WERI-Rb-1 (cell line): ENCODE measurements around the gene TMEM239.

Source experiments
- DNase-seq: peaks from one replicate; pipeline ENCODE4 v3.0.0-alpha.2; 2020
- H3K27ac ChIP-seq: fragments of 250-450 bp; sonication (Bioruptor Pico); 2 replicates; pipeline ENCODE4 v1.5.1; 2020; ENCODE audit warnings: mild to moderate bottlenecking, moderate library complexity
- H3K27me3 ChIP-seq: fragments of 250-450 bp; sonication (Bioruptor Pico); 2 replicates; pipeline ENCODE4 v1.5.1; 2021; ENCODE audit warnings: mild to moderate bottlenecking, low read depth, moderate library complexity; ENCODE audit not compliant: insufficient read depth, severe bottlenecking
- H3K36me3 ChIP-seq: fragments of 250-450 bp; sonication (Bioruptor Pico); 2 replicates; pipeline ENCODE4 v1.5.1; 2020; ENCODE audit warnings: mild to moderate bottlenecking, moderate library complexity
- H3K4me3 ChIP-seq: 2 replicates; pipeline ENCODE4 v1.5.1; 2011; ENCODE audit warnings: low read depth, mild to moderate bottlenecking, control low read depth, low read length
- H3K9me3 ChIP-seq: fragments of 250-450 bp; sonication (Bioruptor Pico); 2 replicates; pipeline ENCODE4 v1.5.1; 2021; ENCODE audit warnings: mild to moderate bottlenecking, moderate library complexity; ENCODE audit not compliant: severe bottlenecking
- TF ChIP-seq, protein P1 (sequence below): IDR thresholded peaks from 2 replicates; pipeline ENCODE4 v1.5.1; 2011; ENCODE audit warnings: low read depth, mild to moderate bottlenecking, control low read depth, inconsistent platforms, low read length

The TMEM239 gene

DNA sequence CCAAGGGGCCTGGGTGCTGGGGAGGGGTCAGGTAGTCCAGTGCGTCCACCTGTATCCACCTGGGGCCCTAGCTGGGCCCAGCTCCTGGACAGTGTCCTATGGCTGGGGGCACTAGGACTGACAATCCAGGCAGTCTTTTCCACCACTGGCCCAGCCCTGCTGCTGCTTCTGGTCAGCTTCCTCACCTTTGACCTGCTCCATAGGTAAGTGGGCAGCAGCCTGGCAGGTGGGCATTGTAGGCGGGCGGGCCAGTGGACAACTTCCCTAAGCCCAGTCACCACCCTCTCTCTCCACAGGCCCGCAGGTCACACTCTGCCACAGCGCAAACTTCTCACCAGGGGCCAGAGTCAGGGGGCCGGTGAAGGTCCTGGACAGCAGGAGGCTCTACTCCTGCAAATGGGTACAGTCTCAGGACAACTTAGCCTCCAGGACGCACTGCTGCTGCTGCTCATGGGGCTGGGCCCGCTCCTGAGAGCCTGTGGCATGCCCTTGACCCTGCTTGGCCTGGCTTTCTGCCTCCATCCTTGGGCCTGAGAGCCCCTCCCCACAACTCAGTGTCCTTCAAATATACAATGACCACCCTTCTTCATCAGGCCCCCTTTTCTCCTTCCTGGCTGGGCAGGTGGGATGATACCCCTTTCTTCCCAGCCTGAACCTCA lies 793 bp upstream of the TMEM239 start:
- TF ChIP-seq, protein P1, sequence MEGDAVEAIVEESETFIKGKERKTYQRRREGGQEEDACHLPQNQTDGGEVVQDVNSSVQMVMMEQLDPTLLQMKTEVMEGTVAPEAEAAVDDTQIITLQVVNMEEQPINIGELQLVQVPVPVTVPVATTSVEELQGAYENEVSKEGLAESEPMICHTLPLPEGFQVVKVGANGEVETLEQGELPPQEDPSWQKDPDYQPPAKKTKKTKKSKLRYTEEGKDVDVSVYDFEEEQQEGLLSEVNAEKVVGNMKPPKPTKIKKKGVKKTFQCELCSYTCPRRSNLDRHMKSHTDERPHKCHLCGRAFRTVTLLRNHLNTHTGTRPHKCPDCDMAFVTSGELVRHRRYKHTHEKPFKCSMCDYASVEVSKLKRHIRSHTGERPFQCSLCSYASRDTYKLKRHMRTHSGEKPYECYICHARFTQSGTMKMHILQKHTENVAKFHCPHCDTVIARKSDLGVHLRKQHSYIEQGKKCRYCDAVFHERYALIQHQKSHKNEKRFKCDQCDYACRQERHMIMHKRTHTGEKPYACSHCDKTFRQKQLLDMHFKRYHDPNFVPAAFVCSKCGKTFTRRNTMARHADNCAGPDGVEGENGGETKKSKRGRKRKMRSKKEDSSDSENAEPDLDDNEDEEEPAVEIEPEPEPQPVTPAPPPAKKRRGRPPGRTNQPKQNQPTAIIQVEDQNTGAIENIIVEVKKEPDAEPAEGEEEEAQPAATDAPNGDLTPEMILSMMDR: no peak
- DNase-seq: no peak
- Histone ChIP-seq H3K36me3 (no peaks in the 10 kb centered on the region), H3K27me3 (no peaks in the 10 kb centered on the region), H3K27ac (peak overlapping the region; percentile 74), H3K9me3 (peaks cover 10% of the 10 kb centered on the region), H3K4me3 (peak overlapping the region; percentile 4; the same call in 1 of the 2 replicates)

DNA sequence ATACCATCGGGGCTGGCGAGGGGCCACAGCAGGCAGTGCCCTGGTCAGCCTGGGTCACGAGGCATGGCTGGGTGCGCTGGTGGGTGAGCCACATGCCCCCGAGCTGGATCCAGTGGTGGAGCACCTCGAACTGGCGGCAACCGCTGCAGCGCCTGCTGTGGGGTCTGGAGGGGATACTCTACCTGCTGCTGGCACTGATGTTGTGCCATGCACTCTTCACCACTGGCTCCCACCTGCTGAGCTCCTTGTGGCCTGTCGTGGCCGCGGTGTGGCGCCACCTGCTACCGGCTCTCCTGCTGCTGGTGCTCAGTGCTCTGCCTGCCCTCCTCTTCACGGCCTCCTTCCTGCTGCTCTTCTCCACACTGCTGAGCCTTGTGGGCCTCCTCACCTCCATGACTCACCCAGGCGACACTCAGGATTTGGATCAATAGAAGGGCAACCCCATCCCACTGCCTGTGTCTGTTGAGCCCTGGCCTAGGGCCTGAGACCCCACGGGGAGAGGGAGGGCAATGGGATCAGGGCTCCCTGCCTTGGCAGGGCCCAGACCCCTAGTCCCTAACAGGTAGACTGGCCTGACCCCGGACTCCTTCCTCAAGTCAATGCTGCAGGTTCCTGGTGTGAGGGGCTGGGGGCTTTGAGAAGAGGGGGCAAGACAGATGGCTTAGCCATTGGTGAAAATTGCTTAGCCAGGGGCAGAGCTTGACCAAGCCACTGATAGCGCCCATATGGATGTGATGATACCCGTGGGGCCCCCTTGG lies 598 bp downstream of the TMEM239 start:
- H3K27ac ChIP-seq: no peak overlapping the region
- DNase-seq: no peak

DNA sequence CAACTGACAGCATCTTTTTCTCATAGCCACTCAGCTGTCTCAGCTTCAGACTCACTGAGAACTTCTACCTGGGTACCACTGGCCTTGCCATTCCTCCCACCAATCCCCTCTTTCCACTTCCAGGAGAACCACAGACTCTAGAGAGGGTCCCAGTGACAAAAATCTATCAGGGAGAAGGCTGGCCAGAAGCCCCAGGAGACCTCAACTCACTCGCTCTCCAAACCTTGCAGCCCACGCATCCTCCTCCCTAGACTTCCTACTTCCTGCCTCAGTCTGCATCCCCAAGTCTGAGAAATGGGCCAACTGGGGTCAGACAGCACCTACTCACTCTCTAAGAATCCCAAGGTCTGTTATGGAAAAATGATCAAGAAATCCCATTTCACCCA lies 1.2 kb downstream of the TMEM239 start:
- H3K27ac ChIP-seq: no peak overlapping the region
- DNase-seq: no peak
- no peaks in the 10 kb centered on the region for H3K27me3 ChIP-seq
- no peak overlapping the region for H3K4me3 ChIP-seq
- TF ChIP-seq, protein P1: no peak
- no peaks in the 10 kb centered on the region for H3K36me3 ChIP-seq
- H3K9me3 ChIP-seq: peaks cover 4% of the 10 kb centered on the region

More for the DNA sequence above, 598 bp downstream of the TMEM239 start:
- TF ChIP-seq, protein P1: no peak
- Histone ChIP-seq H3K4me3 (no peak overlapping the region), H3K36me3 (no peaks in the 10 kb centered on the region), H3K9me3 (peaks cover 7% of the 10 kb centered on the region), H3K27me3 (no peaks in the 10 kb centered on the region)

DNA sequence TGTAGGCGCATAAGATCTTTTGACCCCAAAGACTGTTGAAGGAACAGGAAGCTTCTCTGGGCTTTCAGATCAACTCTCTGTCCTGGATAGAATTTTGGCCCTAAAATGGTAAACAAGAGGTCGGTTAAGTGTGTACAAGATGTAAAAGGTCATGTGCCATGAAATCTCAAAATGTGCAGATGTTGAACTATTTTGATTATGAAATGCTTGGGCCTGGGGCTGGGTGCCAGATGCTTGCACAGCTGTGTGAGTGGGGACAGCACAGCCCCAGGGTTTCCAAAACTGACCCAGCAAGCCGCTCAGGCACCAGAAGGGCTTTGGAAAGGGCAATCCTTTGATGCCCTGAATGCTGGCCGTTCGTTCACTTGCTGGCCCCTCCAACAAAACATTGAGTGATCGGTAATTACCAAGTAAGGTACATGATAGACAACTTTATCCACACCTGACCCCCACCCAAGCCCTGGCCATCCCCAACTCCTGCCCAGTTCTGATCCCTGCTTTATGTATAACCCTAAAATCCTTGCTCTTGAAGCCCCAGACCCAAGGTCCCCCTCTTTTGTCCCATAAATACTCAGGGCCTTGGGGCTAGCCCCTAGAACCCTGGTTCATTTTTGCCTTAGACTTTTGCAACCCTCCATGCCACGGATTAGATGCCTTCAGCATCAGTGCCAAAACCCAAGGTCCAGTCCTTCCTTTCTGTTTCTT lies 1.9 kb downstream of the TMEM239 start:
- TF ChIP-seq, protein P1: no peak
- Histone ChIP-seq H3K36me3 (no peaks in the 10 kb centered on the region), H3K4me3 (no peak overlapping the region), H3K9me3 (no peaks in the 10 kb centered on the region), H3K27ac (no peak overlapping the region), H3K27me3 (no peaks in the 10 kb centered on the region)
- no peak for DNase-seq

DNA sequence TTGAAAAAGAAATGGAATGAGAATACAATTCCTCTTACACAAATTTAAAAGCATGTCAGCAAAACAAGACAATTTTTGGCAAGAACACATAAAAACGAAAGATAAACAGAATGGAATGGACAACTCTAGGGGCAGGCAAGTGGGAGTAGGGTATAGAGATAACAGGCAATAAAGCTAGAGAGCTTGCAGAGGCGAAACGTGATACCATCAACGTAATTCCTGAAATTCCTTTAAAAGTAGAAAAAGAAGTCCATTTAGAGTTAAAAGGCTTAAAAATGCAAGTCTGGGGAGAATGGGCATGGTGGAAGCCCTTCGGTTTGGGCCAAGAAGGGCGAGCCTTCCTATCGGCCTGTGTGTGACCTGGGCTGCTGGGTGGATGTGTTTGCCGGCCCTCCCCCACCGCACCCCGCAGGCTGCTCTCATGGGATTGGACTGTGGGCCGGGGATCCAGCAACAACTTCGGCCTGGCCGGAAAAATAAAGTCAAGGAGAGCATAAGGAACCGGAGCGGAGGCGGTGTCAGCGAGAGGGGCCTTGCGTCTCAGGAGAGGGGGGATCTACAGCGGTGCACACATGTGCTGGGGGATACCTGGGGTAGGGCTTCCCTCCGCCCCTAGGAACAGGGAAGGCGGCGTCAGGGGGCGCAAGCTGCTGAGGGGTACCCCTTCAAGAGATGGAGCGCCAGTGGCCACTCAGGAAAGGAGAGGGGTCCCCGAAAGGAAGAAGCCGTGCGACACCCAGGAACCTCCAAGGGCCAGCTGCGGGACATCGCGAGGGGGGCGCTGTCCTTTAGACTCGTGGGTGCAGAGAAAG lies 4.1 kb downstream of the TMEM239 start:
- H3K9me3 ChIP-seq: no peaks in the 10 kb centered on the region
- TF ChIP-seq, protein P1: no peak
- no peaks in the 10 kb centered on the region for H3K27me3 ChIP-seq
- H3K36me3 ChIP-seq: no peaks in the 10 kb centered on the region
- DNase-seq: no peak
- H3K27ac ChIP-seq: no peak overlapping the region
- H3K4me3 ChIP-seq: no peak overlapping the region
